Measurements from ENCODE around the gene NUDT7. TPM values are rescaled to one million over a fixed set of nuclear protein-coding genes. Genes with fewer than 3 reads are reported as not detected.

Gene NUDT7
- total RNA-seq, 1 experiment from 2014 or later = 7.5 TPM

GRCh38 chr16:77679901-77680300 lies 42.4 kb upstream of the NUDT7 start:
- Mint-ChIP-seq H3K36me3 (no peaks in the 10 kb centered on the region), H3K9me3 (no peaks in the 10 kb centered on the region), H3K27me3 (ENCODE audit: low read depth) (no peaks in the 10 kb centered on the region), H3K4me3 (no peak overlapping the region), H3K27ac (no peak overlapping the region), H3K4me1 (peaks cover 2% of the 10 kb centered on the region; the same call in 1 of the 2 replicates)
- TF ChIP-seq OVOL2 (CRISPR knock-in tag; IDR thresholded peaks at IDR 0.05; ENCODE audit: borderline replicate concordance) (no peak), RORB (CRISPR knock-in tag; IDR thresholded peaks at IDR 0.05) (no peak), MYBL2 (CRISPR knock-in tag; IDR thresholded peaks at IDR 0.05) (no peak), JAZF1 (CRISPR knock-in tag; IDR thresholded peaks at IDR 0.05) (no peak), CREM (CRISPR knock-in tag; IDR thresholded peaks at IDR 0.05) (no peak), ESRRA (CRISPR knock-in tag; IDR thresholded peaks at IDR 0.05; ENCODE audit: borderline replicate concordance) (no peak), FOXK1 (CRISPR knock-in tag; IDR thresholded peaks at IDR 0.05) (no peak), TP53 (CRISPR knock-in tag; IDR thresholded peaks at IDR 0.05) (no peak), SMAD4 (CRISPR knock-in tag; IDR thresholded peaks at IDR 0.05) (no peak), PREB (CRISPR knock-in tag; IDR thresholded peaks at IDR 0.05; ENCODE audit: borderline replicate concordance) (no peak), ZNF423 (CRISPR knock-in tag; IDR thresholded peaks at IDR 0.05) (no peak), ATF2 (CRISPR knock-in tag; IDR thresholded peaks at IDR 0.05; ENCODE audit: borderline replicate concordance, low read depth) (no peak), MXD4 (CRISPR knock-in tag; IDR thresholded peaks at IDR 0.05; ENCODE audit: borderline replicate concordance) (no peak)
- TF ChIP-seq, protein P1, sequence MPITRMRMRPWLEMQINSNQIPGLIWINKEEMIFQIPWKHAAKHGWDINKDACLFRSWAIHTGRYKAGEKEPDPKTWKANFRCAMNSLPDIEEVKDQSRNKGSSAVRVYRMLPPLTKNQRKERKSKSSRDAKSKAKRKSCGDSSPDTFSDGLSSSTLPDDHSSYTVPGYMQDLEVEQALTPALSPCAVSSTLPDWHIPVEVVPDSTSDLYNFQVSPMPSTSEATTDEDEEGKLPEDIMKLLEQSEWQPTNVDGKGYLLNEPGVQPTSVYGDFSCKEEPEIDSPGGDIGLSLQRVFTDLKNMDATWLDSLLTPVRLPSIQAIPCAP (CRISPR knock-in tag; IDR thresholded peaks at IDR 0.05) = no peak
- TF ChIP-seq, protein P2, sequence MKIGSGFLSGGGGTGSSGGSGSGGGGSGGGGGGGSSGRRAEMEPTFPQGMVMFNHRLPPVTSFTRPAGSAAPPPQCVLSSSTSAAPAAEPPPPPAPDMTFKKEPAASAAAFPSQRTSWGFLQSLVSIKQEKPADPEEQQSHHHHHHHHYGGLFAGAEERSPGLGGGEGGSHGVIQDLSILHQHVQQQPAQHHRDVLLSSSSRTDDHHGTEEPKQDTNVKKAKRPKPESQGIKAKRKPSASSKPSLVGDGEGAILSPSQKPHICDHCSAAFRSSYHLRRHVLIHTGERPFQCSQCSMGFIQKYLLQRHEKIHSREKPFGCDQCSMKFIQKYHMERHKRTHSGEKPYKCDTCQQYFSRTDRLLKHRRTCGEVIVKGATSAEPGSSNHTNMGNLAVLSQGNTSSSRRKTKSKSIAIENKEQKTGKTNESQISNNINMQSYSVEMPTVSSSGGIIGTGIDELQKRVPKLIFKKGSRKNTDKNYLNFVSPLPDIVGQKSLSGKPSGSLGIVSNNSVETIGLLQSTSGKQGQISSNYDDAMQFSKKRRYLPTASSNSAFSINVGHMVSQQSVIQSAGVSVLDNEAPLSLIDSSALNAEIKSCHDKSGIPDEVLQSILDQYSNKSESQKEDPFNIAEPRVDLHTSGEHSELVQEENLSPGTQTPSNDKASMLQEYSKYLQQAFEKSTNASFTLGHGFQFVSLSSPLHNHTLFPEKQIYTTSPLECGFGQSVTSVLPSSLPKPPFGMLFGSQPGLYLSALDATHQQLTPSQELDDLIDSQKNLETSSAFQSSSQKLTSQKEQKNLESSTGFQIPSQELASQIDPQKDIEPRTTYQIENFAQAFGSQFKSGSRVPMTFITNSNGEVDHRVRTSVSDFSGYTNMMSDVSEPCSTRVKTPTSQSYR (CRISPR knock-in tag; IDR thresholded peaks at IDR 0.05) = no peak
- TF ChIP-seq, protein P3, sequence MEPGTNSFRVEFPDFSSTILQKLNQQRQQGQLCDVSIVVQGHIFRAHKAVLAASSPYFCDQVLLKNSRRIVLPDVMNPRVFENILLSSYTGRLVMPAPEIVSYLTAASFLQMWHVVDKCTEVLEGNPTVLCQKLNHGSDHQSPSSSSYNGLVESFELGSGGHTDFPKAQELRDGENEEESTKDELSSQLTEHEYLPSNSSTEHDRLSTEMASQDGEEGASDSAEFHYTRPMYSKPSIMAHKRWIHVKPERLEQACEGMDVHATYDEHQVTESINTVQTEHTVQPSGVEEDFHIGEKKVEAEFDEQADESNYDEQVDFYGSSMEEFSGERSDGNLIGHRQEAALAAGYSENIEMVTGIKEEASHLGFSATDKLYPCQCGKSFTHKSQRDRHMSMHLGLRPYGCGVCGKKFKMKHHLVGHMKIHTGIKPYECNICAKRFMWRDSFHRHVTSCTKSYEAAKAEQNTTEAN (CRISPR knock-in tag; IDR thresholded peaks at IDR 0.05) = no peak
- ATAC-seq (no peak), DNase-seq (ENCODE audit: low spot score) (no peak)
- ChIA-PET CTCF (interaction anchor here (1.4 to 1.6 kb wide), 2 partner anchors 287 to 323 kb away, joined by 3 to 7 read pairs; no protein-coding TSS in a partner anchor), POLR2A (no interaction called here)

DNA sequence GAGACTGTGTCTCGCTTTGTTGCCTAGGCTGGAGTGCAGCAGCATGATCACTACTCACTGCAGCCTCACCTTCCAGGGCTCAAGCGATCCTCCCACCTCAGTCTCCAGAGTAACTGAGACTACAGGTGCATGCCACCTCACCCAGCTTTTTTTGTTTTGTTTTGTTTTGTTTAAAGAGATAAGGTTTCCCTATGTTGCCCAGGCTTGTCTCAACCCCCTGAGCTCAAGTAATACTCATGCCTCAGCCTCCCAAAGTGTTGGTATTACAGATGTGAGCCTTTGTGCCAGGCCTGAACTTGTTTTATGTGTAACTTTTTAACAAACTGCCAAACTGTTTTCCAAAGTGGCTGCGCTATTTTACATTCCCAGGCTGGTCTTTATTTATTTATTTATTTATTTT lies 41.8 kb upstream of the NUDT7 start:
- Mint-ChIP-seq H3K4me1 (peaks cover 2% of the 10 kb centered on the region; the same call in 1 of the 2 replicates), H3K36me3 (no peaks in the 10 kb centered on the region), H3K27ac (no peak overlapping the region), H3K27me3 (ENCODE audit: low read depth) (no peaks in the 10 kb centered on the region), H3K4me3 (no peak overlapping the region), H3K9me3 (no peaks in the 10 kb centered on the region)
- ATAC-seq (no peak), DNase-seq (ENCODE audit: low spot score) (no peak)
- POLR2A ChIA-PET = no interaction called here
- CTCF ChIA-PET = interaction anchor here (1.2 kb wide), 1 partner anchor 323 kb away, joined by 5 read pairs; no protein-coding TSS in a partner anchor
- TF ChIP-seq, protein P4, sequence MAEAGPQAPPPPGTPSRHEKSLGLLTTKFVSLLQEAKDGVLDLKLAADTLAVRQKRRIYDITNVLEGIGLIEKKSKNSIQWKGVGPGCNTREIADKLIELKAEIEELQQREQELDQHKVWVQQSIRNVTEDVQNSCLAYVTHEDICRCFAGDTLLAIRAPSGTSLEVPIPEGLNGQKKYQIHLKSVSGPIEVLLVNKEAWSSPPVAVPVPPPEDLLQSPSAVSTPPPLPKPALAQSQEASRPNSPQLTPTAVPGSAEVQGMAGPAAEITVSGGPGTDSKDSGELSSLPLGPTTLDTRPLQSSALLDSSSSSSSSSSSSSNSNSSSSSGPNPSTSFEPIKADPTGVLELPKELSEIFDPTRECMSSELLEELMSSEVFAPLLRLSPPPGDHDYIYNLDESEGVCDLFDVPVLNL (CRISPR knock-in tag; IDR thresholded peaks at IDR 0.05; ENCODE audit: borderline replicate concordance, low read depth) = no peak
- TF ChIP-seq MXD4 (CRISPR knock-in tag; IDR thresholded peaks at IDR 0.05; ENCODE audit: borderline replicate concordance) = no peak
- no peak for TF ChIP-seq ZMAT4 (CRISPR knock-in tag; IDR thresholded peaks at IDR 0.05)
- TF ChIP-seq ZNF423 (CRISPR knock-in tag; IDR thresholded peaks at IDR 0.05) = no peak
- TF ChIP-seq, protein P5, sequence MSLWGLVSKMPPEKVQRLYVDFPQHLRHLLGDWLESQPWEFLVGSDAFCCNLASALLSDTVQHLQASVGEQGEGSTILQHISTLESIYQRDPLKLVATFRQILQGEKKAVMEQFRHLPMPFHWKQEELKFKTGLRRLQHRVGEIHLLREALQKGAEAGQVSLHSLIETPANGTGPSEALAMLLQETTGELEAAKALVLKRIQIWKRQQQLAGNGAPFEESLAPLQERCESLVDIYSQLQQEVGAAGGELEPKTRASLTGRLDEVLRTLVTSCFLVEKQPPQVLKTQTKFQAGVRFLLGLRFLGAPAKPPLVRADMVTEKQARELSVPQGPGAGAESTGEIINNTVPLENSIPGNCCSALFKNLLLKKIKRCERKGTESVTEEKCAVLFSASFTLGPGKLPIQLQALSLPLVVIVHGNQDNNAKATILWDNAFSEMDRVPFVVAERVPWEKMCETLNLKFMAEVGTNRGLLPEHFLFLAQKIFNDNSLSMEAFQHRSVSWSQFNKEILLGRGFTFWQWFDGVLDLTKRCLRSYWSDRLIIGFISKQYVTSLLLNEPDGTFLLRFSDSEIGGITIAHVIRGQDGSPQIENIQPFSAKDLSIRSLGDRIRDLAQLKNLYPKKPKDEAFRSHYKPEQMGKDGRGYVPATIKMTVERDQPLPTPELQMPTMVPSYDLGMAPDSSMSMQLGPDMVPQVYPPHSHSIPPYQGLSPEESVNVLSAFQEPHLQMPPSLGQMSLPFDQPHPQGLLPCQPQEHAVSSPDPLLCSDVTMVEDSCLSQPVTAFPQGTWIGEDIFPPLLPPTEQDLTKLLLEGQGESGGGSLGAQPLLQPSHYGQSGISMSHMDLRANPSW (CRISPR knock-in tag; conservative IDR thresholded peaks at IDR 0.05; ENCODE audit: low read depth) = no peak
- no peak for TF ChIP-seq OVOL2 (CRISPR knock-in tag; IDR thresholded peaks at IDR 0.05; ENCODE audit: borderline replicate concordance)
